AG08395 (cell line): Measurements from ENCODE around the gene CTNNA1.
A peak's percentile ranks its signal among the peaks of the same experiment; 100 is the strongest.

Experiments used
- DNase-seq: peaks from one replicate; pipeline ENCODE4 v3.0.0; 2012; ENCODE audit warnings: mixed read lengths, low spot score

CTNNA1 gene

DNA sequence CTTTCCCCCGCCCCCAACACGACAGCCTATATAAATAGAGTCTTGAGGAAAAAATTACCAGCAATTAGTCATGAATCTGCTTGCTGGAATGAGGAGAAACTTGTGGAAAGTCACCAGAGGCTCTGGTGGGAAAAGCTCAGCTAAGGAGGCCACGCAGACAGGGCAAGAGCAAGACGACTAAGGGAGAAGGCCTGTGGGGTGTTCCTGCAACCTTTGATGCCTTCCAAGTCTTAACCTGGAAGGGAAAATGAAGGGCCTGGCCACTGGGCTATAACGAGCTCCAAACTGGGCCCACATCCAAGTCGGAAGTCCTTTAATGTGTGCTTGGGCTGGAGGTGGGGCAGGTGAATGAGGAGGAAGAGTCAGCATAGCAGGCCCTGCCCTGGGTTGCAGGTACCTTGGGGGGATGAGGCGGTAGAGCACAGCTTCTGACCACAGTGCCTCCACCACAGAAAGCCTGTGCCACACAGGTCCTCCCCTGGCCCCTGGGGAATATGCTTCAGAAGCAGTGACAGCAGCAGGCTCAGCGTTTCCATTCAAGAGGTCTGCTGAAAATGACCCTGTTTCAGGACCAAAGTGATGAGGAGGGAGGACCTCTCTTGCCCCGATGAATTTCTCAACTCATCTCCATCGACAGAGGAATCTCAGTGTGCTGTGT, 214.7 kb downstream of the CTNNA1 start:
- DNase-seq: no peak

DNA sequence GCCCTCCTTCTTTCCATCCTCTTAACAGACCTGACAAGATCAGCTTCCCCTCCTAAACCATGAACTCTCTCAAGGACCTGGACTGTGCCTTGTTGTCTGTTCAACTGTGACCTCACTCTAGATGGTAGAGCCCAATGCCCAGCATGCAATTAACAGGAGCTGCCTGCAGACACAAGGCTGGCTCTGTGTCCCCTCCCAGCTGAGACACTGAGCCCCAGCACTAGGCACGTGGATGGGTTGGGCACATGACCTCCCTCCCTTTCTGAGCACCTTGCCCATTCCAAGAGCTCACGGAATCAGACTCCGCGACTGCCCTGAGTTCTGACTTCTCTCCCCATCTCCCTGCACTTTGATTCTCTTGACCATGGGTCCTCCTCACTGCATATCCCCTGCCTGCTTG, 215.4 kb downstream of the CTNNA1 start:
- no peak for DNase-seq

DNA sequence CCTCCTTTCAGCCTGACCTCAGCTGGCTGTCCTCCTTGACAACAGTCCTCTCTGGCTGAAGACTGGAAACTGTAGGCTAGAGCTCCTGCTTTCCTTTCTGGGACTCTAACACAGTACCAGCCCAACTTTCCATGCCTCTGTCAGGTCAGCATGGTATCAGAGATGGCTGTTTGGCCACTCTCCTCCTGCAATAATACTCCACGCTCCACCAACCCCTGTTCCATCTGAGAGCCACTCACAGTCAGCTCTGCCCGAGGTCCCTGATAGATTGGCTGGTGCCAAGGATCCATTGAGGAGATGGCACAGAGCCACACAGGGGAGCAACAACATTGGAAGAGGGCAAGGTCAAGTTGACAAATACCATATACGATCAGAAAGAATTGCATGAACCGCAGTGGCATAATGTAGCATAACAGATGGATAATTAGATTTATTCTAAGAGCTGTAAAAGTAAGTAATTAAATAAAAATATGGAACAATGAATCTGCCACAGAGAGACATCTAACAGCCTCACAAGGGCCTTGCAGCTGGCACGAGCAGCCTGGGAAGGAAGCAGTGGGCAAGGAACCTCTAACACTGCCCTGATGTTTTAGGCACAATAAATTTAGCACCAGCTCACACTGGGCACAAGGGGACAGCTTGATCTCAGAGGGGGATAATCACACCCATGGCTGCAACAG, 216.2 kb downstream of the CTNNA1 start:
- DNase-seq: no peak

DNA sequence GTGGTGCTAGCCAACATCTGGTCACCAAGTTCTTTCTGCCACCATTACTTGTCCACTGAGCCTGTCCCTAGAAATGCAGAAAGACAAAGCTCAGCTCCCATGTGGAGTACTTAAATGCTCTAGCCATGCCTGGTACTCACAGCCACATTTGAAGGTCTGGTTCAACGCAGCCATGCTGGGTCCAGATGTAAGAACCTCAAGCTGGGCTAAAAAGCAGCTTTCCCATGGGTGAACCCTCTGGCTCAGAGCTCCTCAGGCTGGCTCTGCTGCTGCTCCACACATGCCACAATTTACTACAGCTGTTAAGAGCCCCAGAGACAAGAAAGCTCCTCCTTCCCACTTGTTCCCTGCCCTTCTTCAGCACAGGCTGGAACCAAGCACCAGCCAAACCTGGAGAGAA, 219.0 kb downstream of the CTNNA1 start:
- DNase-seq: peak; percentile 43

DNA sequence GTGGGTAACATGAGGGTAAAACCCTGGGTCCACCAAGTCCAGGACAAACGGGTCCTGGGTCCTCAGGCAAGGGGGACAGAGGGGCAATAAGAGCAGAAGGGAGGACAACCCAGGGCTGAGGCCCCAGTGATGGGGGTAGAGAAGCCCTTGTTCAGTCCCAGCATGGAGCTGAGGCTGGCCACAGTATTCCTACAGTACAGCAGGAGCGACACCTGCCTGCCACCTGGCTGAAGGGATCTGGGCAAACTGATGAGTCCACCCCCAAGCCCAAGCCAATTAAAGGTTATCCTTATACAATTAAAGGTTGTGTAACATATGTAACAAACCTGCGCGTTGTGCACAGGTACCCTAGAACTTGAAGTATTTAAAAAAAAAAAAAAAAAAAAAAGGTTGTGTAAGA, 219.6 kb downstream of the CTNNA1 start:
- DNase-seq: no peak

DNA sequence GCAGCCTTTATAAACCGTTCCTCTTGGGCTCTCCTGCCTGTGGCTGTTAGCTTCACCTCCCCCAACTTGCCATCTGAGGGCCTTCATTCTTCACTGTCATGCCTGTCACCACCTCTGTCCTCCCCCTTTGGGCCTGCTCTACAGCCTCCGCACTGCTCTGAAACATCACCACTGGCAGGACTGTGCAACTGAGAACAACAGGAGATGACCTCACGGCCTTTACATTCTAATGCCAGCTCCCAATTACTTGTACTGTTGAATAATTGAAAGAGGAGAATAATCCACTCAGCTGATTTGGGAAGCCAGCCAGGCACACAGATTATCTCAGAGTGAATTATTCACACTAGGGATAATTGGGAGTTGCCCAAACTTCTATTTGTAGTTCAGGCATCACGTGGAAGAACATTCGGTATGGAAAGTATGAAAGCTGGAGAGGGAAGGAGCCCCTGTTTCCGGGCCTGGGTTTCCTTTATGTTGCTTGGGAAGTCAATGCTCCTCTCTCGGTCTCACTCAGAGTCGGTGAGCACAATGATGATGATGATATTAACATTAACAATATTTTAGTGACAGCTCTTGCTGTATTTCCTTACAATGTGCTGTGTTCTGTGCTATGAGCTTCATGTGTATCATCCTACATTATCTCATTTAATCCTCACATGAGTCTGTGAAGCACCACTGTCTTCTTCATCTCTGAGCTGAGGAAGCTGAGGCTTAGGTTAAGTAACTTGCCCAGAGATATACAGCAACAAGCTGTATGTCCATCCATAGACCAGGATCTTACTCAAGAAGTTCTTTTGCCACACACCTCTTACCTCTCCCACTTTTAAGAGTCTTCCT, 221.2 kb downstream of the CTNNA1 start:
- peak; percentile 48 for DNase-seq

DNA sequence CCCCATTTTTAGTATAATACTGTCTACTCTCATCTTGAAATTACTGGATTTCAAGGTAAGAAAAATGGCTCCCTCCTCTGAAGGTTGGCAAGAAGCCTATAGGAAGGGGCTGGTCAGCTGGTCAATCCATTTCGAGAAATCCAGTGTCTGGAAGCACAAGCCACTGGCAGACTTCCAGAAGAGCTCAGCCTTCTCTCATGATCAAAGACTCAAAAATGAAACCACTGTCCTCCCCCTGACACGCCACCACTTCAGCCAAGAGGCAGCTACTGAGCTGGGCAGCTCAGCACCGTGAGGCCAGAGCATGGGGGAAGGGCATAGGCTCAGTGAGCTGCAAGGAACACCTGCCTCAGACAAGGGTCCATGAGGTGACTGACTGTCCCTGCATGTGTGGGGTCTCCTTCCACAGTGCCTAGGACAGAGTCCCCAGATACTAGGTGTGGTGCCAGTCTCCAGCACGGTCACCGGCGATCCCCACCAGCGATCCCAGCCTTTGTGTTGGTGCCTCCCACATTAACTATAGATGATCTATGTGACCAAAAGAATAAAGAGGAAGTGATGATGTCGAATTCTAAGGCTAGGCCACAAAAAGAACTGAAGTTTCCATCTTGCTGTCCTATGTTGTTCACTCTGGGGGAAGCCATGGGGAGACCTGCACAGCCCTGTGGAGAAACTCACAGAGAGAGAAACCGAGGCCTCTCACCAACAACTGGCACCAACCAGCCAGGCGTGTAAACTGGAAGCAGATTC, 222.0 kb downstream of the CTNNA1 start:
- peak; percentile 83 for DNase-seq

DNA sequence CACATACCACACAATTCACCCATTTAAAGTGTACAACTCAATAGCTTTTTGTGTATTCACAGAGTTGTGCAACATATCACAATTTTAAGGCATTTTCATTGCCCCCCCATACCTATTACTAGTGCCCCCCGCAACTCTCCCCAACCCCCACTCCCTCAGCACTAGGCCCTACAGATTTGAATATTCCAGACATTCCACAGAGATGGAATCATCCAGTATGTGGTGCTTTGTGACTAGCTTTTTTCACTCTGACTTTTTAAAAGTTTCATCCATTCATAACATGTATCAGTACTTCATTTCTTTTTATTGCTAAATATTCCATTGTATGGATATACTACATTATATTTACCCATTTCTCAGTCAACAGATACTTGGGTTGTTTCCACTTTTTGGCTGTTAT, 224.9 kb downstream of the CTNNA1 start:
- peak; percentile 30 for DNase-seq

DNA sequence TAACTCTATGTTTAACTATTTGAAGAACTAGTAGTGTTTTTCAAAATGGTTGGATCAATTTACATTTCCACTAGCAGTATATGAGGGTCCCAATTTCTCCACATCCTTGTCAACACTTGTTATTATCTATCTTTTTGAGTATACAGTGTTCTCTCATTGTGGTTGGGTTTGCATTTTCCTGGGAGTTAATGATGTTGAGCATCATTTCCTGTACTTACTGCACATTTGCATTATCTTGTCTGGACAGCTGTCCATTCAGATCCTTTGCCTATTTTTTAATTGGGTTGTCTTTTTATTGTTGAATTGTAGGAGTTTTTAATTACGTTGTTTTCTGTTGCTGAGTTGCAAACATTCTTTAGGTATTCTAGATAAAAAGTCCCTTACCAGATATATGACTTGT, 225.4 kb downstream of the CTNNA1 start:
- no peak for DNase-seq

DNA sequence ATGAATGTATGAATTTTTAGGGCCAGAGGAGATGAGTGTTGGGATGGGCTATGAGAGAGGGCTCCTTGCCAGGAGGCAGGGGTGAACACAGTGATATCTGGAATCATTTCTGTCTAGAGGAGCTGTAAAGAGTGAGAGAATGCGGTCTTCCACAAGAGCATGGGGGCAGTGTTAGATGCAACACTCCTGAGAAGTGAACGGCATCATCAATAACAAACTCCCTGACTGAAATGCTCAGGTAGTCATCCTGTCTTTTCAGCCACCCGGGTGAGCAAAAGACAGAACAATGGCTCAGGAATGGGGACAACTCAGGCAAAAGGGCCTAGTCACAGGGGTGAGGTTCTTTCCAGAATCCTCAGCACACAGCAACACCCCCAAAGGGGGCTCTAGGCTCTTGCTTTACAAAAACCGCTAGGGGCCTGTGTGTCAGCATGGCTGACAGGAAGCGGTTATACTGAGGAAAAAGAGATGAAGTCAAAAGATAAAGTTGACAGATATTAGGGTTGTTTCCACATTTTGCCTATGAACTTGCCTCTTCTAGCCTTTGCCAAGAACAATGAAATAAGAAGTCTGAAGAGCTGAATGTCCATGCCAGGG, 226.6 kb downstream of the CTNNA1 start:
- no peak for DNase-seq

DNA sequence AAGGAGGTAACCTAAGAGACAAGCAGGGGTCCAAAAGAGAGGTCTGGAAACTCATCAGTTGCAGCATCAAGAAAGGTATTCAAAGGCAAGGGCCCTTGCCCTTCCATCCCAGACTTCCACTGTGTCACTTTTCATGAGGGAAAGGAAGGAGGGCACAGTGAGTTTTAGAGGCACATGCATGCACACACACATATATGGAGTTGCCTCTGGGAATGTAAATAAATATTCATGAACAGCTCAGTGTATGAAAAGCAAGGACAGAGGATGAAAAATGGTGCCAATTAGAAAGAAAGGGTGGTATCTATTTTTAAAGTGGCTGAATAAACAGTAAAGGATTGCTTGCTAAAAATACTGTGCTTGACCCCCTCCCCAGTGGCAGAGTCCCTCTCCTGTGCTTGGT, 227.2 kb downstream of the CTNNA1 start:
- DNase-seq: no peak

DNA sequence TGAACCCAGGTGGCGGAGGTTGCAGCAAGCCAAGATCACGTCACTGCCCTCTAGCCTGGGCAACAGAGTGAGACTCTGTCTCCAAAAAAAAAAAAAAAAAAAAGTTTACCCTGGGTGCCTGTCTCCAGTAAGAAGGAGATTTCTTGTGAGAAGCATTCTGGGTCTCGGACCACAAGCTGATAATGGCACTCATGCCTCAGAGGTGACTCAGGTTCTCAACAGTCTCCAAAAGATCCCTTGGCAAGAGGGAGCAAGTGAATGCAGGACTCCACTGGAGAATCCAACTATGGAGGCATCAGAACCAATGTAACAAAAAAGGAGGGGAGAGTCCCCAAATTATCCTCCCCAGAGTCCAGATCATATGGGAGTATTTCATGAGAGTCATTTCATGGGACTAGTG, 227.9 kb downstream of the CTNNA1 start:
- DNase-seq: peak; percentile 78

DNA sequence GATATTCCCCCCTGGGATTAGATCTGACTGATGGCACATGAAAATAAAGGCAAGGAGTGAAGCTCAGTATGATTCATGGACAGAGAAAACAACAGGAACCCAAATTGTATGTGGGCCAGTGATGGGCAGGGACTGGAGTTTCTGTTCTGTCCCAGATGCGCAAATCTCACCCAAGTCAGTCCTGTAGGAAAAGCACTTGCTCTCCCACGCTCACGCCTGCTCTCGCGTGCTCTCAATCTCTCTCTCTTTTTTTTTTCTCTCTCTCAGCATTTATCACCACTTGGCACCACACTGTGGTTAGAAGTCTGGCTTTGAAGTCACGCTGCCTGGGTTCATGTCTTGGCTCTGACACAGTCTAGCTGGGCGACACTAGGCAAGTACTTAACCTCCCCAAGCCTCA, 228.4 kb downstream of the CTNNA1 start:
- DNase-seq: peak; percentile 27

DNA sequence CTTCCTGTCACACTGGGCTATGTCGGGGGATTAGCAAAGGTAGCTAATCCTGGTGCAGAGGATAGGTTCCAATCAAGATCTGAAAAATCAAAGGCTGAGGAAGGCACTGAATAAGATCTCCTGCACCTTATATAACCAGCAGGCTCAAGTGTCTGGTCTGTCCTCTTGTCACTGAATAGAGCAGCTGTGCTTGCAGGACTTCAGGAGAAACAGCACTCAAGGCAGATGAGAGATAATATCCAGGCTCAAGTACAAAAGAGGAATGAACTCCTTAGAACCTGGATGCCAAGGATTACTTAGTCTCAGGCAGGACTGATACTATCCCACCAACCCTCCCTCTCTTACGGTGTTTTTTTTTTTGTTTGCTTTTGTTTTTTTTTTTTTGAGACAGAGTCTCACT, 230.8 kb downstream of the CTNNA1 start:
- no peak for DNase-seq
